Neural cell (in vitro differentiated cells): Measurements from ENCODE around the gene MRPL57. TPM values are rescaled to one million over a fixed set of nuclear protein-coding genes. Genes with fewer than 3 reads are reported as not detected.
"Not testable (repeated sequence)": the region's sequence is repeated elsewhere in the genome, so short reads cannot be mapped to it uniquely, and the experiment has no call there.

Experiments
- H2AFZ ChIP-seq: fragments of 200-600, 300-800 bp; sonication (generic), shearing (Covaris generic); 2 replicates; pipeline ENCODE4 v1.6.0; 2014; ENCODE audit warnings: low read depth, mild to moderate bottlenecking, antibody characterized with exemption, low read length, moderate library complexity
- H3F3A ChIP-seq: fragments of 200-600 bp; shearing (Covaris generic); 2 replicates; pipeline ENCODE4 v1.6.1; 2016; ENCODE audit warnings: mild to moderate bottlenecking, moderate library complexity, mixed read lengths, antibody characterized with exemption, low read length; ENCODE audit not compliant: insufficient read depth, poor library complexity, severe bottlenecking
- H3K27ac ChIP-seq: fragments of 200-600, 300-800 bp; sonication (generic), shearing (Covaris generic); 2 replicates; pipeline ENCODE4 v1.5.1; 2014; ENCODE audit warnings: mild to moderate bottlenecking, low read length, moderate library complexity
- H3K27me3 ChIP-seq: fragments of 300-800, 200-600 bp; sonication (generic), shearing (Covaris generic); 2 replicates; pipeline ENCODE4 v1.6.0; 2014; ENCODE audit warnings: mild to moderate bottlenecking, low read depth, low read length, moderate library complexity; ENCODE audit not compliant: insufficient read depth
- H3K36me3 ChIP-seq: fragments of 300-800, 200-600 bp; sonication (generic), shearing (Covaris generic); 2 replicates; pipeline ENCODE4 v1.5.1; 2014; ENCODE audit warnings: mild to moderate bottlenecking, antibody characterized with exemption, low read length, moderate library complexity; ENCODE audit not compliant: insufficient read depth
- H3K4me2 ChIP-seq: fragments of 300-800, 200-600 bp; sonication (generic), shearing (Covaris generic); 2 replicates; pipeline ENCODE4 v1.6.0; 2014; ENCODE audit warnings: mild to moderate bottlenecking, low read length
- H3K4me3 ChIP-seq: fragments of 300-800, 200-600 bp; sonication (generic), shearing (Covaris generic); 2 replicates; pipeline ENCODE4 v1.5.1; 2014; ENCODE audit warnings: mild to moderate bottlenecking, low read length, moderate library complexity
- H3K79me2 ChIP-seq: fragments of 200-600 bp; shearing (Covaris generic); replicated peaks from 2 replicates; pipeline ENCODE4 v1.6.0; 2014; ENCODE audit warnings: mild to moderate bottlenecking, low read length, moderate library complexity; ENCODE audit not compliant: insufficient read depth
- H3K9ac ChIP-seq: fragments of 300-800, 200-600 bp; sonication (generic), shearing (Covaris generic); 2 replicates; pipeline ENCODE4 v1.6.1; 2016; ENCODE audit warnings: mild to moderate bottlenecking, low read length, mixed read lengths
- H3K9me2 ChIP-seq: fragments of 200-600 bp; shearing (Covaris generic); 2 replicates; pipeline ENCODE4 v1.6.1; 2016; ENCODE audit warnings: mild to moderate bottlenecking, low read length, mixed read lengths; ENCODE audit not compliant: insufficient read depth
- H3K9me3 ChIP-seq: fragments of 200-600, 300-800 bp; sonication (generic), shearing (Covaris generic); 2 replicates; pipeline ENCODE4 v1.6.1; 2016; ENCODE audit warnings: mild to moderate bottlenecking, mixed run types, low read length, moderate library complexity, mixed read lengths
- H4K20me1 ChIP-seq: fragments of 200-600 bp; shearing (Covaris generic); 2 replicates; pipeline ENCODE4 v1.6.1; 2016; ENCODE audit warnings: mild to moderate bottlenecking, mixed run types; ENCODE audit not compliant: insufficient read depth
- CTCF ChIP-seq: fragments of 450-650 bp; IDR thresholded peaks from 2 replicates; pipeline ENCODE4 v1.5.1; 2014; ENCODE audit warnings: antibody characterized with exemption, mild to moderate bottlenecking, moderate library complexity; ENCODE audit not compliant: poor library complexity, severe bottlenecking
- EP300 ChIP-seq: fragments of 450-650 bp; conservative IDR thresholded peaks from 2 replicates; pipeline ENCODE4 v1.6.1; 2014; ENCODE audit warnings: antibody characterized with exemption, mild to moderate bottlenecking, moderate library complexity; ENCODE audit not compliant: poor library complexity, severe bottlenecking
- EZH2 ChIP-seq: fragments of 200-600, 300-800 bp; shearing (Covaris generic), sonication (generic); IDR thresholded peaks from 2 replicates; pipeline ENCODE4 v1.6.1; 2014; ENCODE audit warnings: antibody characterized with exemption, low read length, borderline replicate concordance, mild to moderate bottlenecking; ENCODE audit not compliant: insufficient read depth, poor library complexity, severe bottlenecking
- MXI1 ChIP-seq: fragments of 450-650 bp; conservative IDR thresholded peaks from 2 replicates; pipeline ENCODE4 v1.6.1; 2014; ENCODE audit warnings: antibody characterized with exemption, mild to moderate bottlenecking; ENCODE audit not compliant: poor library complexity, severe bottlenecking
- POLR2AphosphoS5 ChIP-seq: IDR thresholded peaks from 2 replicates; pipeline ENCODE4 v1.6.1; 2012
- RAD21 ChIP-seq: fragments of 450-650 bp; conservative IDR thresholded peaks from 2 replicates; pipeline ENCODE4 v1.6.1; 2014; ENCODE audit warnings: antibody characterized with exemption, mild to moderate bottlenecking, moderate library complexity
- REST ChIP-seq: IDR thresholded peaks from 2 replicates; pipeline ENCODE4 v1.6.1; 2012; ENCODE audit warnings: borderline replicate concordance
- SMC3 ChIP-seq: fragments of 450-650 bp; conservative IDR thresholded peaks from 2 replicates; pipeline ENCODE4 v1.6.1; 2014; ENCODE audit warnings: antibody characterized with exemption, mild to moderate bottlenecking, moderate library complexity; ENCODE audit not compliant: poor library complexity
- TAF1 ChIP-seq: IDR thresholded peaks from 2 replicates; pipeline ENCODE4 v1.6.1; 2012; ENCODE audit warnings: low read depth
- polyA plus RNA-seq: library from polyadenylated mRNA; depleted of rRNA; stranded (reverse); fragments of >200 nt; gene quantifications from 2 replicates; pipeline ENCODE4 v1.2.3, GENCODE V29; 2014

Gene MRPL57
- polyA plus RNA-seq, 1 donor from 2014 or later = 38.7 TPM

- H3K9ac ChIP-seq = no peak overlapping the region
- no peaks in the 10 kb centered on the region for H3K9me2 ChIP-seq
- no peaks in the 10 kb centered on the region for H4K20me1 ChIP-seq
- H3K4me2 ChIP-seq = no peak overlapping the region
- H3K4me3 ChIP-seq = no peak overlapping the region
- TF ChIP-seq REST (no peak), EZH2 (no peak), POLR2AphosphoS5 (no peak), SMC3 (no peak), RAD21 (no peak), EP300 (no peak), TAF1 (no peak), MXI1 (no peak), CTCF (no peak)
- no peaks in the 10 kb centered on the region for H3K27me3 ChIP-seq
- no peaks in the 10 kb centered on the region for H3K9me3 ChIP-seq
- no peaks in the 10 kb centered on the region for H3K79me2 ChIP-seq
- no peaks in the 10 kb centered on the region for H3F3A ChIP-seq
- no peaks in the 10 kb centered on the region for H3K36me3 ChIP-seq
- H3K27ac ChIP-seq = no peak overlapping the region
- H2AFZ ChIP-seq = no peak overlapping the region
These were observed 11.8 kb upstream of the MRPL57 start for GRCh38 chr13:21164631-21165030.

GRCh38 chr13:21165606-21166005 lies 10.9 kb upstream of the MRPL57 start:
- H3K27ac ChIP-seq = not testable (repeated sequence)

GRCh38 chr13:21171420-21171819 lies 5.0 kb upstream of the MRPL57 start:
- peaks cover 4% of the 10 kb centered on the region for H3K79me2 ChIP-seq

More at GRCh38 chr13:21165606-21166005, 10.9 kb upstream of the MRPL57 start:
- H3K36me3 ChIP-seq, H3K4me3 ChIP-seq, H3K79me2 ChIP-seq, H3F3A ChIP-seq, H3K4me2 ChIP-seq, H3K9me3 ChIP-seq, H2AFZ ChIP-seq, H3K9me2 ChIP-seq, H3K27me3 ChIP-seq, H3K9ac ChIP-seq, H4K20me1 ChIP-seq: not testable (repeated sequence)

More at GRCh38 chr13:21171420-21171819, 5.0 kb upstream of the MRPL57 start:
- Histone ChIP-seq H3K27me3 (no peaks in the 10 kb centered on the region), H3K4me3 (no peak overlapping the region), H3F3A (no peaks in the 10 kb centered on the region), H2AFZ (no peak overlapping the region), H3K9me3 (no peaks in the 10 kb centered on the region), H3K36me3 (no peaks in the 10 kb centered on the region), H3K9ac (no peak overlapping the region), H4K20me1 (no peaks in the 10 kb centered on the region), H3K4me2 (no peak overlapping the region), H3K9me2 (no peaks in the 10 kb centered on the region), H3K27ac (no peak overlapping the region)
- TF ChIP-seq EP300 = no peak
- TF ChIP-seq POLR2AphosphoS5 = no peak
- TF ChIP-seq REST = no peak
- no peak for TF ChIP-seq MXI1
- no peak for TF ChIP-seq TAF1
- TF ChIP-seq CTCF = no peak
- TF ChIP-seq RAD21 = no peak
- no peak for TF ChIP-seq EZH2
- TF ChIP-seq SMC3 = no peak
